HG02973 (cell line): ENCODE results near the gene SUN5.

Experiments used
- ATAC-seq: cut with Tn5 transposase; IDR thresholded peaks from one replicate; pipeline ENCODE4 v1.9.1; 2021; ENCODE audit warnings: moderate library complexity; ENCODE audit not compliant: unreplicated experiment

The SUN5 gene

GRCh38 chr20:33014336-33015113 lies 10.3 kb upstream of the SUN5 start:
- ATAC-seq, result no peak

- no peak for ATAC-seq
Measured at GRCh38 chr20:33013701-33014326, 9.6 kb upstream of the SUN5 start.

GRCh38 chr20:33012327-33013189 lies 8.3 kb upstream of the SUN5 start:
- ATAC-seq, result no peak

GRCh38 chr20:33010674-33011449 lies 6.6 kb upstream of the SUN5 start:
- ATAC-seq, result no peak

- no peak for ATAC-seq
Measured at GRCh38 chr20:33010133-33010504, 5.9 kb upstream of the SUN5 start.

GRCh38 chr20:33009214-33010132 lies 5.2 kb upstream of the SUN5 start:
- ATAC-seq, result no peak

- ATAC-seq, result no peak
Measured at GRCh38 chr20:33008336-33009213, 4.3 kb upstream of the SUN5 start.

- ATAC-seq, result no peak
Measured at GRCh38 chr20:33007376-33008335, 3.4 kb upstream of the SUN5 start, which contains the start of gene BPIFB2. BPIFB2 (plus strand) TSS chr20:33007704; CDS start chr20:33008575, 871 bp downstream.

GRCh38 chr20:33006776-33007375 lies 2.6 kb upstream of the SUN5 start:
- ATAC-seq, result no peak

- ATAC-seq, result no peak
Measured at GRCh38 chr20:33005908-33006775, 1.9 kb upstream of the SUN5 start.

GRCh38 chr20:33005132-33005566 lies 916 bp upstream of the SUN5 start:
- no peak for ATAC-seq

- no peak for ATAC-seq
Measured at GRCh38 chr20:33002087-33002808, 2.0 kb downstream of the SUN5 start.

GRCh38 chr20:33000802-33001466 lies 3.3 kb downstream of the SUN5 start:
- no peak for ATAC-seq

GRCh38 chr20:32999603-33000250 lies 4.5 kb downstream of the SUN5 start:
- no peak for ATAC-seq

- ATAC-seq, result no peak
Measured at GRCh38 chr20:32997431-32997830, 6.8 kb downstream of the SUN5 start.
